DOHH2 (cell line): Measurements from ENCODE around the gene MALRD1.

ENCODE experiments used
- EZH2phosphoT487 ChIP-seq: fragments of 200-600 bp; sonication (generic); IDR thresholded peaks from 2 replicates; pipeline ENCODE4 v1.6.1; 2017; ENCODE audit warnings: borderline replicate concordance, mild to moderate bottlenecking, antibody characterized with exemption, low read length, moderate library complexity, mixed read lengths
- TF ChIP-seq, protein P1 (sequence below): fragments of 200-600 bp; sonication (generic); IDR thresholded peaks from one replicate; pipeline ENCODE4 v1.5.1; 2014; ENCODE audit warnings: antibody characterized with exemption, mild to moderate bottlenecking, low read depth, low read length; ENCODE audit not compliant: poor library complexity, severe bottlenecking

DNA sequence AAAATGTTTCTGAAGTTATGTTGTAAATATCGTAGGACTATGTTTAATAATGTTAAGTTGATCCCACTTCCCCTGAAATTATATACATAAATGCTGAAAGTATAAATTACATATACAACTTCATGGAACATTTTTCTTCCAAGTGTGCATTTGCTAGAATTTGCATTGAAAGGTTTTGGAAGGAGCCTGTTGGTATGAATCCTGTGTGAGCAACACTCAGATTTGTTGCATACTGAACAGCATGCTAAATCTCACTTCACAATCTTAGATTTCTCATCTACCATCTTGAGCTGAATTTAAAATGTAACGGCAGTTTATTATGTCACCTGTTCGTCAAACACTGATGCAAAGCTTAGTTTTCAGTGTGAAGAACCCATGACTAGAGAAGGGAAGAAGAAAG is 172.6 kb downstream of the MALRD1 start:
- TF ChIP-seq, protein P1, sequence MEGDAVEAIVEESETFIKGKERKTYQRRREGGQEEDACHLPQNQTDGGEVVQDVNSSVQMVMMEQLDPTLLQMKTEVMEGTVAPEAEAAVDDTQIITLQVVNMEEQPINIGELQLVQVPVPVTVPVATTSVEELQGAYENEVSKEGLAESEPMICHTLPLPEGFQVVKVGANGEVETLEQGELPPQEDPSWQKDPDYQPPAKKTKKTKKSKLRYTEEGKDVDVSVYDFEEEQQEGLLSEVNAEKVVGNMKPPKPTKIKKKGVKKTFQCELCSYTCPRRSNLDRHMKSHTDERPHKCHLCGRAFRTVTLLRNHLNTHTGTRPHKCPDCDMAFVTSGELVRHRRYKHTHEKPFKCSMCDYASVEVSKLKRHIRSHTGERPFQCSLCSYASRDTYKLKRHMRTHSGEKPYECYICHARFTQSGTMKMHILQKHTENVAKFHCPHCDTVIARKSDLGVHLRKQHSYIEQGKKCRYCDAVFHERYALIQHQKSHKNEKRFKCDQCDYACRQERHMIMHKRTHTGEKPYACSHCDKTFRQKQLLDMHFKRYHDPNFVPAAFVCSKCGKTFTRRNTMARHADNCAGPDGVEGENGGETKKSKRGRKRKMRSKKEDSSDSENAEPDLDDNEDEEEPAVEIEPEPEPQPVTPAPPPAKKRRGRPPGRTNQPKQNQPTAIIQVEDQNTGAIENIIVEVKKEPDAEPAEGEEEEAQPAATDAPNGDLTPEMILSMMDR, result no peak
- TF ChIP-seq EZH2phosphoT487, result no peak
